Measurements from ENCODE around the gene PLEKHG7.
"Not testable (repeated sequence)": the region's sequence is repeated elsewhere in the genome, so short reads cannot be mapped to it uniquely, and the experiment has no call there.

Gene PLEKHG7

GRCh38 chr12:92717202-92717601 is 14.4 kb downstream of the PLEKHG7 start:
- DNase-seq: no peak

DNA sequence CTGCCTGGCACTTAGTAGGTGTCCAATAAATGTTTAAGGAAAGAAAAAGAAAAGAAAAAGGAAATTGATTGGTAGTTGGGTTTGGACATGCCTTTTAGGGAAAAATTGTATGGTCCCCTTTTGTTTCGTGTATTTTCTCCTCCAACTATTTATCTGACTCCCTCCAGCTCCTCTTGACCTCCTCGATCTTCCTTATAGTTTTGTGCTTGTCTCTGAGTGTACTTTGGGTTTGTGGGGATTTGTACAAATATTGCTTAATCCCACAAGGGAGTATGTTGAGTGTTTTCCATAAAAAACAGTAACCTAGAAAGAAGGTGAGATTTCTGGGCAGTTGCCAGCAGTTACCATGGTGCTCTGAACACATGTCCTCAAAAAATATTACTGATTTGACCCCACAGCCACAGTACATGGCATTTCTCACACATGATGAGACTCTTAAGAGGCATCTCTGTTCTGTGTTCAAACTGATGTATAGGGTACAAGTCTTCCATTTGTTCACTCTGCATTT is 15.7 kb downstream of the PLEKHG7 start:
- no peak for DNase-seq

- no peak for DNase-seq
Measured at GRCh38 chr12:92719674-92720073, 16.9 kb downstream of the PLEKHG7 start.

DNA sequence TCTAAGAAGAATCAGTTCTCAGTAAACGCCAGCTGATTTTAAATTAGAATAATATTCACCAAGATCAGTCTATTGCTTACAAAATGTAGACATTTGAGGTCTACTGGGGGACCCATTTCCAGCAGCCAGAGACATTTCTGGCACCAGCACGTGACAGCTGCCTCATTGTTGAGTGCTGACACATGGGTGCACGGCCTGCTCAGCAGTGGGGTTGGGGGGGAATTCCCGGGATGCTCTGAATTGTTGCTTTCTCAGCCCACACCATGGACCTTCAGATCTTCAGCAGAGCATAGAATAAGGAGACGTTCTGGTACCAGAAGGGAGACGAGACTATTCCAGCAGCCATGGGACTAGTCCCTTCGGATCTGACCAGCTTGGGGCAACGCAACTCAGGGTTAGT is 18.3 kb downstream of the PLEKHG7 start:
- DNase-seq: no peak

- no peak for DNase-seq
Measured at GRCh38 chr12:92721656-92722055, 18.9 kb downstream of the PLEKHG7 start.

DNA sequence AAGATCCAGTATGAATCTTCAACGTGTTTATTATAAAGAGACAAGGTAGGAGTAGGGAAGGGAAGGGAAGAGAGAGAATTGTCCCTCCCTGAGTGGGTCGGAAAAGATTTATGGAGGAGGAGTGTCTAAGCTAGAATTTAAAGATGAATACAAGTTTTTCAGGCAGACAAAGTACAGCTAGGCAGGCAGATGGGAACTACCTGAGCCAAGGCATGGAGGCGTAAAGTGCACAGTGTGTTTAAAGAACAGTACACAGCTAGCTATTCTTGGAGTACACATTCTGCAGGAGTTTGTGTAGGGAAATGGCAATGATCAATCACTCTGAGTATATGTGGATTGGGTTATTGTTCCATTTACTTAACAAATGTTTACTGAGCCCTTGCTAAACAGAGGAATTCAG is 20.1 kb downstream of the PLEKHG7 start:
- no peak for DNase-seq

GRCh38 chr12:92726850-92727249 is 24.1 kb downstream of the PLEKHG7 start:
- DNase-seq: no peak

DNA sequence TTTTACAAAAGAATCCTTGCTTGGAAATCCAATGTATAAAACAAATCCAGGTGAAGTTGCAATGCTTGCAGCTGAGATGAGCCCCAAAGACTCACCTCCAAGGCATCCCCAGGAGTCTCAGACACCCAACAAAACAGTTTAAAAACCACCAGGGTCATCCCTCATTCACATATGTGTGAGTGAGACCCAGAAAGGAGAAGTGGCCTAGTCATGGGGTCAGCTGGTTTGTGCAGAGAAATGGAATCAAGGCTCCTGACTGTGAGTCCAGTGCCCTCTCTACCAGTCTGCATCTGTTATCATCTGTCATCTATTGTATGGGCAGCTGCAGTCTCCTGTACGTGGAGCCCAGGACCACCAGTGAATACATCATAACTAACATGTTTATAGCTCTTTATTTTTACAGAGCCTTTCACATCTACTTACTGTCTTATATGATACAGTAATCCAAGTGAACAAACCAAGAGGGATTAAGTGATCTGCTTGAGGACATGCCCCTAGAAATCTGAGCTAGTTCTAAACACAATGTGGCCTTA is 27.1 kb downstream of the PLEKHG7 start:
- no peak for DNase-seq

DNA sequence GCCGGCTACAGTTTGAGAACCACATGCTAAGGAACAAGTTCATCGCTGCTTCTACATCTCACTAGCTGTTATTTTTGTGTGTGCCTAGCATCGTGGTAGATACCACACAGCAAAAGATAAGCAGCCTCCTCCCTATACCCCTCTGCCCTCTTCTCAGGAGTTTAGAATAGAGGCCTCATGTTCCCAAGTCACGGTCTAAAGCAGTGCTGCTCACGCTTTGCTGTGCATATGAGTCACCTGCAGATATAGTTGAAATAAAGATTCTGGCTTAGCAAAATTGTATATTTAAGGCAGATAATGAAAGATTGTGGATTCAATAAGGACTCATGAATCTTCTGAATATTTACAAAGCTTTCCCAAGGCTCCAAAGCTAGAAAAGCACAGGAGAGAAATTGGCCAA is 28.0 kb downstream of the PLEKHG7 start:
- no peak for DNase-seq

DNA sequence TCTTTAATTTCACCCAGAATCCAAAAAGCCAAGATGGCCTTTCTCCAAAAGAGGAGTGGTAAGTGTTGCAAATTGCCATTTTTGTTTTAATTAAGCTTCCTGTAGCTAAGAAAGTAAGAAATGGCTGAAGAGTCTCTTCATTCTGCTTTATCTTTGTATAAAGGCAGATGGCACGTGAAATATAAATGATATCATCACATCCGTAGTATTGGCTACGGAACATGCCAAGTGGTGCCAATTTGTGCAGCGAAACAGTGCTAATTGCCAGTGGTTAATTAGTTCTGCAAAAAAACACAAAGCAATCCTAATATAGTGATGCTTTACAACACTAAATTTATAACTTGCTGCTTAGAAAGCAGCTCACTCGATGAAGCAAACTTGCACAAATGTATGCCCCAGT is 29.4 kb downstream of the PLEKHG7 start:
- DNase-seq: no peak

DNA sequence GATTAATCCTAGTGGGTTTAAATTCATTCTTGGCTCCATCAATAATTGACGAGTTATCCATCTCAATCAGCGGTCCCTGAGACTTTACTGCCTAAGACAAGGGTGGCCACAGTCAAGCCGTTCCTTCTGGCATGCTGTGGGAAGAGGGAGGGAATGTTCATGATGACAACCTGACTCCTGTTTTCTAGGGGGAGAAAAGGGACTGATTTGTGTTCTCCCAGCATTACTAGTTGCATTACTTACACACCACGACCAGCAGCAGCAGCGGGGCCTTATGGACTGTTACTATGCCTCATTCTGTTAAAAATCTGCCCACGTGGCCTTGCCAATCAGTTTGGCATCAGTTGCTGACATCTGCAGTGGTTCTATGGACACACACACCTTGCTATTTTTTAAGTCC is 29.9 kb downstream of the PLEKHG7 start:
- no peak for DNase-seq

GRCh38 chr12:92733181-92733580 is 30.4 kb downstream of the PLEKHG7 start:
- DNase-seq: no peak

DNA sequence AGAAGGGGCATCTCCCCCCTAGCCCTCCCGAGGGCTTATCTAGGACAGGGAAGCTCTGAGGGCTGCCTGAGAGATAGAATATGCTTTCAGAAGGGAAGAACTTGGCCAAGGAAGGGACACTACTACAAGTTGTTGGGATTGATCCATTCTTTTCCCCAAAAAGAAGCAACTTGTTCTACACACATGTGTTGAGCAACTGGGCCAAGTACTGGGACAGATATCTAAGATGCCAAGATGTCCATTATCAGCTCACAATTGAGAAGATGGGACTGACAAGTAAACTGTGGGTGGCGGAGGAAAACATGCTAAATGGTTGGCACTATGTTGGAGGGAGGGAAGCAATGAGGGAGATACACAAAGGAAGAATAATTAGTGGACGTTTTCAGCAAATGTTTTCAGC is 30.9 kb downstream of the PLEKHG7 start:
- no peak for DNase-seq

- DNase-seq: no peak
Measured at GRCh38 chr12:92735131-92735721, 32.4 kb downstream of the PLEKHG7 start.

DNA sequence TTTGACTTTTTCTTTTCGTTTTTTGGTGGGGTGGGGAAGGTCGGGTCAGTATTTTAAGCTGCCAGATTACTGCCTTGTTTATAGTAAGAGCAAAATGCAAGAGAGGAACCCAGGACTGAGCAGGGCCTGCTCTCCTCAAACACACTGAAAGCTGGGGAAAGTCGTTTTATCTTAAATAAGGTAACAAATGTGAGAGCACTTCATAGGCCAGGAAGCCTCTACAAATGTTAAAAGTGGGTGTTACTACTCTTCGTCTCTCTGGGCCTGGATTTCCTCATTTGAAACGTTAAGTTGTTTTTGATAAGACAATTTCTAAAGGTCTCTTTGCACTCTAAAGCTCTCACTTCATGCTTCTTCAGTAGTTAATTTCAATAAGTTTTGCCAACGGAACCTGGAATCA is 33.8 kb downstream of the PLEKHG7 start:
- no peak for DNase-seq

- DNase-seq: no peak
Measured at GRCh38 chr12:92737855-92738850, 35.4 kb downstream of the PLEKHG7 start.

GRCh38 chr12:92739113-92739512 is 36.3 kb downstream of the PLEKHG7 start:
- DNase-seq: no peak

DNA sequence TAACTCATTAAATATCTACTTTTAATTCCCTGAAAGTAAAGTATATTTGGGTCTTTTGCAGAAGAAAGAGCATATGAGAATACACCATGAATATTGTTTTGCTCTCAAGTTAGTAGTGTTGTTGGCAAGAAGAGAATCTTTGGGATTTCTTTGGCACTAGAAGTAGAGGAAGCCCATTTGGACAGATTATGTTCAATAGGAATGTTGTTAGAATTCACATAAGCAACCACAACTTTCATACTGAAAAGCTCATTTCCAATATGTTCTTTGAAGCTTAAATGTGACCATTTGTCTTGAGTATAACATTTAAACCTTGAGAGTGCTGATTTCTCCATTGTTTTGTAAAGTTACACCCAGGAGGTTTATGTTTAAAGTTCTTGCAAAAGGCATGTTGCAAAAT is 37.6 kb downstream of the PLEKHG7 start:
- no peak for DNase-seq

DNA sequence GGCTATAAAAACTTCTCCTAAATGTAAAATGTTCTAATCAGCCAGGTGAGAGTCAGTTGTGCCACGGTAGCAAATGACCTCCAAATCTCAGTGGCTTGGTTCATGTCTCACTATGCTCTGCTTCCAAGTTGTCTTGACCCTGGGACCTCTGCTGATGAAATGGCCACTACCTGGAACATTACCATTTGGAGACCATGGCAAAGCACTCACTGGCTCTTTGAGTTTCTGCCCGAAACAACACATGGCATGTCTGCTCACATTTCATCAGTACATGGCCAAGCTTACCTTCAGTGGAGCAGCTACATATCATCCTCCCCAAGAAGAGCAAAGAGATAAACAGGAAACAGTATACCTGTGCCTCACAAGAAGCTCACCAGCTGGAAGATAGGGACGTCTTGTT is 40.2 kb downstream of the PLEKHG7 start:
- DNase-seq: no peak

- no peak for DNase-seq
Measured at GRCh38 chr12:92745856-92746550, 43.2 kb downstream of the PLEKHG7 start.

DNA sequence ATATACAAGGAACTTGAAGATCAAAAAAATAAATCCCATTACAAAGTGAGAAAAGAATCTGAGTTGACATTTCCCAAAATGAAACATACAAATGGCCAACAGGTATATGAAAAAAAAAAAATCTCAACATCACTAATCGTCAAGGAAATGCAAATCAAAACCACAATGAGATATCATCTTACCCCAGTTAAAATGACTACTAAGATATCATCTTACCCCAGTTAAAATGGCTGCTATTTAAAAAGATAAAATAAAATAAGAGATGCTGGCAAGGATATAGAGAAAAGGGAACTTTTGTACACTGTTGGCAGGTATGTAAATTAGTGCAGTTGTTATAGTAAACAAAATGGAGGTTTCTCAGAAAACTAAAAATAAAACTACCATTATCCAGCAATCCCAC is 44.4 kb downstream of the PLEKHG7 start:
- no peak for DNase-seq

- DNase-seq: not testable (repeated sequence)
Measured at GRCh38 chr12:92749691-92750090, 46.9 kb downstream of the PLEKHG7 start.
